Effector CD8-positive, alpha-beta T cell (primary cell): ENCODE measurements around the gene FAAP100.

Source experiments
- DNase-seq: peaks from one replicate; lab custom pipeline; 2025; lab: John Stamatoyannopoulos, UW

Gene FAAP100

DNA sequence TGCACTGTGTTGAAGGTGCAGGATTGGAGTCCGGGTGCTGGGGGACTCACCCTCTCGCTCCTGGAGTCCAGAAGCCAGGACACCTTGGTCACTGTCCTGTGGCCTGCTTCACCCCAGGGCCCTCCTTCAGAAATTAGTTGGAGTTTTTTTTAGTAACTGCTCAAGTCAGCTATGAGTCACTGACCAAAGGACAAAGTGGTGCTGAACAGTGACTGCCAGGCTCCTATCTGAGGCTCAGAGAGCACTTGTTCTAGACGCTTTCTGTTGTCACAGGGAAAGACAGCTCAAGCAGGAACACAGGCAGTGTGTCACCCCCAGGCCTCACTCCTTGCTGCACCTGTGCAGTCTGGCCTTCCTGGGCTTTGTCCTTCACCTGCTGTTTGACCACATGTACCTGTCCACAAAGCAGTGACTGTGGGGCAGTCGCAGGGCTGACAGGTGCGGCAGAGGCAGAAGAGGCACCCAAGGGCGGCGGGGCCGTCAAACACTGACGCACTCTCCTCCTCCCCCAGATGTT lies 4.1 kb upstream of the FAAP100 start:
- no peak for DNase-seq

DNA sequence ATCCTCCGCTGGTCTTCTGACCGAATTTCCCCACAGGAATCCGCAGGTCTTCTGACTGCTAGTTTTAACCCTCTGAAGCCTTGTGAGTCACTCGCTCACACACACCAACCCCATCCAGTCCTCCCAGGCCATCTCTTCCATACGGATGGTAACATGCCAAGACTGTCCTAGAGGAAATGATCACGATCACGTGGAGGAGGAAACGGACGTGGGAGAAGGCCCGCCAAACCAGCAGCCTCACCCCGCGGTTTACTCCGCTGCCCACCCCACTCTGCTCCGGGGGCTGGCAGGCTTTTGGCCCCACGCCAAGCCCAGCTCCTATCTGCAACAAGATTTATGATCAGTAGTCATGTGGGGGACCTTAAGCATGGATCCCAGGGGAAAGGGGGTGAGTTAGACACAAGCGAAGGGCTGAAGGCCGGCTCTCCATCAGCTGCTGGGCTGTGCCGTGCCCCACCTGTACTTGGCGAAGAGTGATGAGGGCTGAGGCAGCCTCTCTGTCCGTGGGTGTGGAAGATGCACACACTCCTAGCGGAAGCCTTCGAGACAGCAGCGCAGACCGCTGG lies 1.5 kb upstream of the FAAP100 start:
- peak; percentile 33 for DNase-seq

DNA sequence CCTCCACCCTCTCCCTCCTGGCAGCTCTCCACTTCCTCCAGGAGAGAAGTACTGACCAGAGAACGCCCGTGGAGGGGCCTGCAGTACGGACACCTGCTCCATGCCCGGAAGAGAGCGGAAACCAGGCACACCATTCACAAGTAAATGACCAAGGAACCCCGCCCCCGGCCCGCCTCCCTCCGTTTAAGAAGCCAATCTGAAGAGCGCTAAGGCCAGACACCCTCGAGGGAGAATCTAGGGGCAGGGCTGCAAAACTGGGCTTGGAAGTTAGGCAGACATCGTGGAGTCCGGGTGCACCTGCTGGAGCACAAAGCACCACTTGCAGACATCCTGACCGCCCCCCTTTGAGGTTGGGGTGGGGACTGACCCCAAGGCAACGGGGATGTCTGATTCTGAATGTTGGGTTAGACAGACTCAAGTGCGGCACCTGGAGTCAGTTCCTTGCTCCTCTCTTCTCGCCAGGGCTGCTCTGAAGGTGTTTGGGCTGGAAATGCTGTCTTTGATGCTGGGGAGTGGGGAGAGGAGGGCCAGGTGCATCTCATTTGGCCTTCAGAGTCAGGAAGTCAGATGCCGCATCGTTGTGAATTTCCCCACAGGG lies 964 bp upstream of the FAAP100 start:
- peak; percentile 70 for DNase-seq

DNA sequence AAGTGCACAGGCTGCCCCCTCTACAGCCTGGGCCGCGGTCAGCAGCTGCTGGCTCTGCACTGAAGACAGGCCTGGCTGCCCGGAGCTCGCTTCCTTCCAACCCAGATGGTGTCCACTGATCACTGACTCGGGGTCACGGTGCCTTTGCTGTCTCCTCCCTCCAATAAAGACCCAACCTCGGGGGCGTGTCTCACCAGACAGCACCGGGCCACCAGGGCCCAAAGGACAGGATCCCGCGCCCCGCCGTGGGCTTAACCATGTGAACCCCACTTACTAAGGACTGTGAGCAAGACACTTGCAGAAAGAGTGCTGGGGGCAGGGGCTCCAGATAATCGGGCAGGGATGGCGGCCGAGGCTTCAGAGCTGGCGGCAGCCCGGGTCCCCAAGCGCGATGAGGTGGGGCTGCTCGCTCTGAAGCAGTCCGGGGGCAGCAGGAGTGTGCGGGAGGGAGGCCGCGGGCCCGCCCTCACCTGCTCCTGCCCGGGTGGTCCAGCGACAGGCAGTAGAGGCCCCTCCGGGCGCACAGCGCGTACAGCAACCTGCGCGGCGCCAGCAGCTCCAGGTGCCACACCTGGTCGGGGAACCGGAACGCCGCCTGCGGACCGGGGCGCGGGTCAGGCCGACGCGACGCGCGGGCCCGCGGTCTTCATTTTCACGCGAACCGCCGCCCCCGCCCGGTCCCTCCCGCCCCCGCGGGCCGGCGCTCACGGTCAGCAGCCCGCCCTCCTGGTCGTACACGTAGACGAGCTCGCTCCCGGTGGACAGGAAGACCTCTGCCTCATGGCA lies 502 bp downstream of the FAAP100 start:
- DNase-seq: no peak

DNA sequence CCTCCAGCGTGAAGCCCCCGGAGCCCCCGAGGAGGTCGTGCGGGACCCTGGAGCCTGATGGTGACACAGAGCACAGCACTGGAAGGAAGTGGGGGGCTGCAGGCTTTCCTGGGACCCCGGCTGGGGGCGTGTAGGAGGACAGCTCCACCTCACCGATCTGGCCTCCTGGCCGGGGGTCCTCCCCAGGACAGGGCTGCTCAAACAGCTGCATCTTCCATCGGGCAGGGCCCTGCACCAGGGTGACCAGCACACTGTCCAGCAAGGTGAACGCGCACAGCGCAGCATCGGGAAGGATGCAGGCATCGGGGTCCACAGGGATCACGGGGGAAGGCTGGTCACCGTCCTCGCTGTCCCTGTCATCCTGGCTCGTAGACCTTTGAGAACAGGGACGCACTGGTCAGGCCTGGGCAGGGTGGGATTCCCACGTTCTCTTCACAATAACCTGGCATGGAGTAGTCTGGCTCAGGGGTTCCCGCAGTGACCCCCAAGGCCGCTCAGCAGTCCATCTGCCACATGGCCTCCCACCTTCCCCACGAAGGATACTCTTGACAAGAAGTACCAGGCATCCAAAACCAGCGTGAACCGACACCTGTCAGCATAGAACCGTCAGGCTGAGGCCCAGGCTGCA lies 1.2 kb downstream of the FAAP100 start:
- no peak for DNase-seq

DNA sequence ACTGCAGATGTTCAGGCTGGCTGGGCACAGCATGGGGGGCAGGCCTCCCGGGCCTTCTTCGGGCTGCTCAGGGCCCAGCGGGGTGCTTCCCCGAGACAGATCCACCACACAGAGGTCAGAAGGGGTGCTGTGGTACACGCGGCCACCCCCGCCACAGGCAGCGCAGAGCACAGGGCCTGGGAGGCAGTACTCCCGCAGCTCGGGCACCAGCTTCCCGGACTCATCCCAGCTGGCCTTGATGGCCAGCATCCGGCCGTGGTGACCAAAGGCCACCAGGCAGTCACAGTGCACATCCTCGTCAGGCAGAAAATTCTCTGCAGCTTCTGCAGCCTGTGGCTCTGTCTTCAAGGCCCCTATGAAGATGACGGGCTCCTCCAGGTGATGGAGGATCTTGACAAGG lies 1.9 kb downstream of the FAAP100 start:
- no peak for DNase-seq

DNA sequence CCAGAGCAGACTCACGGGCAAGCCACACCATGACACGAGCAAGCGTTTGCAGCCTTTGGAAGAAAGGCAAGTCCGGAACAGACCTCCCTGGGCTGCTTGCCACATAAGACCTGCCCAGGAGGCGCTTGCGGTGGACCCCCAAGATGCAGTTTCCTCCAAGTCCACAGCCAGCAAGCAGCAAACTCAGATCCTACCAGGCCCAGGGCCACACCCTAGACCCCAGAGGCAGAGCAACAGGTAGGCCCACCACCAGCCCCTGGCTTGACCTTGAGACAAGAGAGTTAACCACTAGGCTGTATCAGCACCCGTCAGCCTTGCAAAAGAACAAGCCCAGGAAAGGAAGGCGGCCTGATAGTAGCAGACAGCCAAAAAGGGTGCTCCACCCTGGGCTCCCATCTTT lies 2.3 kb downstream of the FAAP100 start:
- no peak for DNase-seq

DNA sequence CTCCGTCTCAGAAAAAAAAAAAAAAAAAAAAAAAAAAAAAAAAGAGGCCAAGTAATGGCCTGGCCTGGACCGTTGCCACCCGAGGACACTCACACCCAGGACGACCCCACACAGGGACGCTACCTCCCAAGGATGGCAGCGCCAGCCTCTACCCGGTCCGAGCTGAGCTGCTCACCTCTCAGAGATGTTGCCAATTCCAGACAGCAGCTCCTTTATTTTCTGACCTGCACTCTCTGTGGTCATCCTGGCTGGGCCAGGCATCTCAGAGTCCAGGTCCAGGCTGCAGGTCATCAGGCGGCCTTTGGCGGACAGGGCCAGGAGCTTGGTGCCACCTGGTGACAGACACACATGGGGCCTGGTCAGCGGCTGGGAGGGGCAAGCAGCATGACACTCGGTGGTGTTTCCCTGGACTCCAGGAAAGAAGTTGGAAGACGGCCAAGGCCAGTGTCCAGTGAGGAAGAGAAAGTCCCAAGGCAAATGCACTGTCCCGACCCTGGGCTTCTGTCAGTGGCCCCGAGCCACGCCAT lies 3.1 kb downstream of the FAAP100 start:
- no peak for DNase-seq

DNA sequence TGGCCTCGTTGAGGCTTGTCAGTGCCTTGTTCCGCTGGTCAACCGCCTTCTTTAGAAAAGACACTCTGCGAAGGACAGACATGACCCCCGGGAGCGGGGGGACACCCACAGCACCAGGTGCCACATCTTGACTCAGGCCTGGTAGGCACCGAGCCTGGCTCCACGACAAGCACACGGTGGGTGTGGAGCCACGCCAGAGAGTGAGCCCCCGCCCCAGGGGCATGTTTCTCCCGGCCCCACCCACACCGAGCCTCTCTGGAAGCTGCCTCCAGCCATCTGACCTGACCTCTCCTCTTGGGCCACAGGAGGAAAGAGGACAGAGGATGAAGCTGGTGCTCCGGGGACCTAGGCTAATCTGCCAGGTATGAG lies 4.6 kb downstream of the FAAP100 start:
- no peak for DNase-seq

DNA sequence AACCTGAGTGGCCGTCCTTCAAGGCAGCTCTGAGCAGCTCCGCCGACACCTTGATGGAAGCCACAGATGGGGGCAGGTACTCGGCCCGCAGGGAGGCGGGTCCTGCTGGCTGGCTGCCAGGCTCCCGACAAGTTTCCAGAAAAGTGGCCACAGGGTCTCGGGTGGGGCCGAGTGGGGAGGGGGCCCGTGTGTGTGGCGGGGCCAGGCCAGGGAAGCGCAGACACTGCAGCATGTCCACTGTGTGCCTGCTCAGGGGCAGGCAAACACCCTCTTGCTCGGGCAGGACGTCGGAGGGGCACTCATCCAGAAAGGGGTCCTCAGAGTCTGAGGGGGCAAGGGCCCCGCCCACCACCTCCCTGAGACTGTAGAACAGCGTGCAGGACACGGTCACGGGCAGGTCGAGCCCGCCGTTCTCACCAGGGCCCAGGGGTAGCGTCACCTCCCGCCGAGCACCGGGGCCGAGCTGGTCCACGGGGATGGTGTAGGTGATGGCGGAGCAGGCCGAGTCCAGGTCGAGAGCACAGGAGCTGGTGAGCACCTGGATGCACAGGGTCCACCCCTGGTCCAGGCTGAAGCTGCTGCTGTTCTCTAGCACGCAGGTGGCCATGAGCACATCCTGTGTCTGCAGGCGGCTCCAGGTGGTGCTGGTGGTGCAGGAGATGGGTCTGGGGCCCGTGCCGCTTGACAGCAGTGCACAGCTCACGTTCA lies 5.1 kb downstream of the FAAP100 start:
- DNase-seq: no peak

DNA sequence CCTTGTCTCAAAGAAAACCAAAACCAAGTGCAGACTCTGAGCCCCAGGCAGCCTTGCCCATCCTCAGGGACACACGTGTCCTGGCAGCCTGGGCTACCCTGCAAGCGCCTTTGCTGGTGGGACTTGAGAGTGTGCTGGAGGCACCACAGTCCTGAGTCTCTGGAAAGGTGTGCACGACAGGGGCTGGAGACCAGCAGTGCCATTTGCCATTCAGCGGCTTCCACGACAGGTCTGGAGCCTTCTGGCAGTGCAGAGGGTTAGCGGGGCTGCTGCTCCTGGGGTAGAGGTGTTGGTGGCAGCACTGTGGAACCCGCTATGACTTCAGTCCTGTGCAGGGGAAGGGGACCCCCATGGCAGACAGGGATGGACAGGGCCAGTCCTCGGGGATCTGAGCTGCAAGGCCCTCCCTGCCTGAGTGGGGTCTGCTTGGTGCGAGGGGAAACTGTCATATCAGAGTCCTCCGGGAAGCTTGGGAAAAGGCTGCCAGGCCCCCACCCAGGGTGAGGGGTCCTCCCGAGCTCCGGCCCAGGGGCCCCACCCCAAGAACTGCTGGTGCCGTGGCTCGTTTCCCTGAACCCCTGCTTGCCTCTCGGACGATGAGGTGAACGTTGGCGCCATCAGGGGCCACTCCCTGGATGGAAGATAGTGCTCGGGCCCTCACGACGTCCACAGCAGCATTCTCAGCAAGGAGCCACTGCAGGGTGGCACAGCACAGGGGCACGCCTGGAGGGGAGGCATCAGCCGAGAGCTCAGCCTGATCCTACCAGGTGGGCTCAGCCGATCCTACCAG lies 6.8 kb downstream of the FAAP100 start:
- DNase-seq: no peak

DNA sequence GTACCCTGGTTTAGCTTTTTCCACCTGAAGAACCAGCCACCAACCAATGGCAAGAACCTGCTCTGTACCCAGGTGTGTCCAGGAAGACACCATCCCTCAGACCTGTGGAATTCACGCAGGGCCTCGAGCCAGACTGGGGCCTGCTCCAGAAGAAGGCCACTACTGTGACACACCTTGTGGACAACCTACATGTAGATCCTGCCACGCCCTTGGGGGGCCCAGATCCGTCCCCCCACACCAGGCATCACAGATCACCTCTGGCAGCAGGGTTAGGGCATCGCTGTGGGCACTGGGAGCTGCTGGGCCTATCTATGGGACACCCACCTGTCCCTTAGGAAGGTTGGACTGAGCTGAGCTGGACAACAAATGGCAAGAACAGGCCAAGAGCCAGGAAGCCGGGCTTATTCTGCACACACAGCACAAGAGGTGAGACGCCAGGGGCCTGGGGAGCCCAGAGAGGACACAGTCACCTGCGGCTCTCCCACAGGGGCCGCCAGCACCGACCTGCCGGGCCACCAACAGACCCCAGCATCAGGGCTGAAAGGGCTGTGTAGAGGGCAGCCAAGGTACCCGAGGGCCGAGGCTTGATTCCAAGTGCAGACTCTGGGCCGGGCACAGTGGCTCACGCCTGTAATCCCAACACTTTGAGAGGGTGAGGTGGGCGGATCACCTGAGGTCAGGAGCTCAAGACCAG lies 7.7 kb downstream of the FAAP100 start:
- no peak for DNase-seq

DNA sequence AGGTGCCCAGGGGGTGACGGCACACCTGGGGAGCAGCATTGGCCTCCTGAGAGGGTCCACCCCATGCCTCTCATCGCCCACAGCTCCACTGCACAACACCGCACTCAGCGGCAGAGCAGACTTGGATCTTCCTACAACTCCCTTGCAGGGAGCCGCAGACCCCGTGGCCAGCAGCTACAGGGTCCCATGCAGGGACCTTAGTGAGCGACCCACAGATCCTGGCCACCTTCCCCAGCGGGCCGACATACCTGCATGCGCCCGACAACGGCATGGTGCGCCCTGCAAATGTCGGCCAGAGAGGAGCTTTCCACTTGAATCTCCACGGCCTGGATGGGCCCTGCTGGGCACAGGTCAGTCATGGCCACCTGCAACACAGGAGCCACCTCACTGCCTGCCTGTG lies 8.4 kb downstream of the FAAP100 start:
- no peak for DNase-seq

DNA sequence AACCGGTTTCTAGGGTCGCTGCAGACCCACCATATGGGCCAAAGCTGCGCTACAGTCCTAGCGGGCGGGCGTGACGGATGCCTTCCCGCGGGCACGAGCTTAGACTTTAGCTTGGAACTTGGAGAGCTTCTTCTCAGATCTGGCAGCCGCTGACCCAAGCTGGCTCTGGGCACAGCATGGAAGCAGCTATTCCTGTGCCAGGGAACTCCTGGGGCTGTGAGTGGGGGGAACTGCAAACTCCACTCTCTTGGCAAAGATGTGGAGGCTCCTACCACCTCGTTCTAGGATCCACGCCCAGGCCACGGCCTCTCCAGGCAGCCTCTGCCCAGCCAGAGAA lies 8.8 kb downstream of the FAAP100 start:
- no peak for DNase-seq

DNA sequence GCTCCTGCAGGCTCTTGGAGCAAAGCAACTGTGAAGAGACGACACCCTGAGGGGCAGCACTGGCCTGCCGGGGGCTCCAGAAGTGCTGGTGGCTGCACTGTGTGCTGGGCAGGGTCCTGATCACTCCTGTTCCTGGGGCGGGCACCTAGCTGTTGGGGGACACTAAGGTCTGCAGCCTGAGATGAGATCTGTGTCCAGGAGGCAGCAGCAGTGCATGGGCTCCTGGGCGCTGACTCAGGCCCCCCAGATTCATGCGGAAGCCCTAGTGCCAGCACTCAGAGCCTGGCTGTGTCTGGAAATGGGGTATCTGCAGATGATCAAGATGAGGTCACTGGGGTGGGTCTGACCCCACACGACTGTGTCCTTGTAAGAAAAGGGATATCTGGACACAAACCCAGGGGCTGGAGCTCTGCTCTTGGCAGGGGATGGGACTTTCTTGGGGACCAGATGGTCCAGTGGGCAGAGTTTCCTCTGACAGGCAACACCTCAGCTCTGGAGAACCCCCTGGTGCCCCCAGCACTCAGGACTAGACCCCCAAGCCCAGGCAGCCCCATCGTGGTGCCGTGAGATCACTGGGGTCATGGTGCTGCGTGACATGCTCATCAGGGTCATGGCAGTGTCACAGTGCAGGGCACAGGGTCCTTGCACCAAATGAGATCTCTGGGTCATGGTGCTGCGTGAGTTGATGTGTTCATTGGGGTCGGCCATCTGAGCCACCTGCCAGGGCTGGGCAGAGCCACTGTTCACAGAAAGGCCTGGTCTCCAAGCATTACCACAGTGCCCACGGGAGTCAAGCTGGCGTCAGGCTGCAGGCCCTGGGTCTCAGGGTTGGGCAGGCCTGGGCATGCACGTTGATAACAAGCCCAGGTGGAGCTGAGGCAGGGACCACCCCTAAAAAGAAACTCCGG lies 9.5 kb downstream of the FAAP100 start:
- DNase-seq: no peak

DNA sequence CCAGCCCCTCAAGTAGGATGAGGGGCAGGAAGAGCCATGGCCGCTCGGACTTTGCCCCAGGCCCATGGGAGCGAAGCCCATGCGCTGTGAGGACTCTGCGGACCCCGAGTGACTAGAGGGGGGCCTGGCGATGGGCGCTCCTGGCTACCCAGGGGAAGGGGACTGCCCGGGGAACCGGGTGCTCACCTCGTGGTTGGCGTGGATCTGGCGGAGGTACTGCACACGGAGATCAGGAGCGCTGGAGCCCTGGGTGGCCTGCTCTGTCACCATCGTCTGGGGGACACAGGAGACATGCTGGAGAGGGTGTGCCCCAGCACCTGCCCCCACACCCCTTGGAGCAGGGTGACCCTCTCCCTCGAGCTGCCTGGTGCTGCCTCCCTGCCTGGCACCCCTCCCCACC lies 11.0 kb downstream of the FAAP100 start:
- DNase-seq: no peak

DNA sequence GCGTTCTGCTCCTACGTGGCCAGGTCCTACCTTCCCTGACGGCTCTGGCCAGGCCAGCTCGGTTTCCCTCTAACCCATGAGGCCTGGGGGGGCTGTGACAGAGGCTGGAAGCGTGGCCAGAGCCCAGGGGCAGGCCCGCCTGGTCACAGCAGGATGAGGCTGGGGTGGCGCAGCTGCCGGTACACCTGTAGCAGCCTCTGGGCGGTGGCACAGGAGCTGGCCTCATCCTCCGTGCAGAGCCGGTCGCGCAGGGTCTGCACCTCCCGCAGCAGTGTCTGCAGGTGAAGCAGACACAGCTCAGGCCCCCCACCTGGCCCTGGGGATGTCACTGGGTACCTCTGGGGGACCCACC lies 11.5 kb downstream of the FAAP100 start:
- no peak for DNase-seq

DNA sequence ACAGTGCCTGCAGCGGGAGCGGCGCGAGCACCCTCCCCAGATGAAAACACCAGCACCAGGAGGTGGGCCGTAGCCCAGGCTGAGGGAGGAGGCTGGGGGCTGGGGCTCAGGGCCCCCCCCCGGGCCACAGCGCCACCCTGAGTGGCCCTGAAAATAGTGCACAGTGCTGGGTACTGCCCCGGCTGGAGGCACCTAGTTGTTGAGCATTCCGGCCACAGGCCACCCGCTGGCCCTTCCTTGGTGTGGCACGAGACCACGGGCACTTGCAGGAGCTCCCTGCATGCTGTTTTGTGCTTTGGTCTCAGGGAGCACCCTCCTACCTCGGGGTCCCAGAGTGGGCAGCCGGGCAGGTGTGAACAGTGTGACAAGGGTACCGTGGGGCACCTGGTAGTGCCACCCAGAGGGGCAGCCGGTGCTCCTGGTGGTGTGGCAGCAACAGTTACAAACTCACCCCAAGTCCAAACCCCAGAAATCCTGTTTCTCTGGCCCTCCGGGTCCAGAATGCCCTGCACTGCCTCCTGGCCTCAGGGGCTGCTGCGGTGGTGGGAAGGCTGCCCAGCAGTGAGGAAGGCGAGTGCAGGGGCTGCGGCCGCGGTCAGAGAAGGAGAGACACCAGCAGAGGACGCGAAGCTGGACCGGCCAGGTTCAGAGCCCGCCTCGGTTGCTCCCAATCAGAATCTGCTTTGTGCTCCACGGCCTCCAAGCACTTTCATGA lies 12.0 kb downstream of the FAAP100 start:
- no peak for DNase-seq

DNA sequence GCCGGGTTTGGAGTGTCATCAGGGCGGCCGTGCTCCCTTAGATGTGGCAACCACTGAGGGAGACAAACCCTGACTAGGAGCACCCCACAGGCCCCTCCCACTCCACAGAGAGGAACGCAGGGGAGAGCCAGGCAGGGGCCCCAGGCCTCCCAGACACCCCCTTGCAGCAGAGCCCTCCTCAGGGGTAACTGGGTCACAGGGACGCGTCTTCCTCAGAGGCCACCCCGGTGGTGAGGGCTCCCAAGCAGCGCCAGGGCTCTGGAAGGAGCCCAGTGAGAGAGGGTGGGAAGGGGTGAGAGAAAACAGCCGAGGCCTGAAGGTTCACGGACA lies 12.6 kb downstream of the FAAP100 start:
- DNase-seq: no peak
